ENCODE results near the gene ENPEP. TPM values are rescaled to one million over a fixed set of nuclear protein-coding genes. Genes with fewer than 3 reads are reported as not detected.
"Not testable (repeated sequence)": the region's sequence is repeated elsewhere in the genome, so short reads cannot be mapped to it uniquely, and the experiment has no call there.

Gene ENPEP
- polyA plus RNA-seq, 1 donor (not counting 4 experiments of a cell fraction or from before 2014, with no cell fraction given), result not detected

DNA sequence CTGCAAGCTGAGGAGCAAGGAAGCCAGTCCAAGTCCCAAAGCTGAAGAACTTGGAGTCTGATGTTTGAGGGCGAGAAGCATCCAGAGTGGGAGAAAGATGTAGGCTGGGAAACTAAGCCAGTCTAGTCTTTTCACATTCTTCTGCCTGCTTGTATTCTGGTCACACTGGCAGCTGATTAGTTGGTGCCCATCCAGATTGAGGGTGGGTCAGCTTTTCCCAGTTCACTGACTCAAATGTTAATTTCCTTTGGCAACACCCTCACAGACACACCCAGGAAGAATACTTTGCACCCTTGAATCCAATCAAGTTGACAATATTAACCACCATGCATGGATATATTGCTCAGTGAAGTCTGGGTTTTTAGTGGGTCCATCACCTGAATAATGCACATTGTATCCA is 36.7 kb upstream of the ENPEP start:
- H2AFZ ChIP-seq (ENCODE audit: control insufficient read depth, low read length); H3K36me3 ChIP-seq (ENCODE audit: control insufficient read depth in 2 of 2, extremely low read depth in 1 of 2, insufficient read depth in 2 of 2, low read length in 2 of 2); H3K4me3 ChIP-seq (ENCODE audit: control insufficient read depth in 2 of 3, extremely low read depth in 1 of 3, insufficient read depth in 2 of 3, low read depth in 1 of 3, low read length in 3 of 3); H3K4me2 ChIP-seq (ENCODE audit: control insufficient read depth, extremely low read depth, insufficient read depth, low read depth, low read length); H4K20me1 ChIP-seq (ENCODE audit: control insufficient read depth, extremely low read depth, insufficient read depth, low read length); dilution Hi-C loops (cut with MboI; ENCODE audit: extremely low pct_ligation_motif_present, low sequenced_read_pairs); H3K27ac ChIP-seq (ENCODE audit: control insufficient read depth, insufficient read depth, low read length); DNase-seq (ENCODE audit: low read depth, low spot score); H3K9ac ChIP-seq (ENCODE audit: control insufficient read depth, extremely low read depth, insufficient read depth, low read length); H3K9me1 ChIP-seq (ENCODE audit: control insufficient read depth, extremely low read depth, insufficient read depth, low read length); H3K79me2 ChIP-seq (ENCODE audit: control insufficient read depth, insufficient read depth, low read length); FAIRE-seq; H3K4me1 ChIP-seq (ENCODE audit: control insufficient read depth, extremely low read depth, insufficient read depth, low read length); H3K27me3 ChIP-seq (ENCODE audit: control insufficient read depth, extremely low read depth, insufficient read depth, low read length); H3K9me3 ChIP-seq (ENCODE audit: control insufficient read depth, low read depth, low read length): not testable (repeated sequence)

DNA sequence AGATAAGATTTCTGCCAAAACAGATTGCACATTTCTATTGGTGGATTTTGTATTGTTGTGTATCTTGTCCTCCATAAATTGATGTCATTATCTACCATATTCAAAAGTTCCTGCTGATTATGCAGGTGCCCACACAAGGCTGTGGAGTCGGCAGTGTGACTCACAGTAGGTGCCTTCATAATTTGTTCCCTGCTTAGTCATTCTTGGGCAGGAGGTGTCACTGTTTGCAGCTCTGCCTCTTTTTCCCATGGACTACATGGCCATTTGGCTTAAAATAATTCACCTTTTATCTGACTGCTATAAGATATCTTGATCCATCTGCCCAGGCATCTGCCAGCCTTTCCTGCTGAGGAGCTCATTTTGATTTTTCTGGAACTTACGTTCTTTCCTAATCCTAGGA is 33.6 kb upstream of the ENPEP start:
- Histone ChIP-seq H3K27ac (ENCODE audit: control insufficient read depth, insufficient read depth, low read length) (no peak overlapping the region), H3K9ac (ENCODE audit: control insufficient read depth, extremely low read depth, insufficient read depth, low read length) (no peak overlapping the region), H4K20me1 (ENCODE audit: control insufficient read depth, extremely low read depth, insufficient read depth, low read length) (no peaks in the 10 kb centered on the region), H3K79me2 (ENCODE audit: control insufficient read depth, insufficient read depth, low read length) (no peaks in the 10 kb centered on the region), H3K9me1 (ENCODE audit: control insufficient read depth, extremely low read depth, insufficient read depth, low read length) (no peaks in the 10 kb centered on the region), H2AFZ (ENCODE audit: control insufficient read depth, low read length) (no peak overlapping the region), H3K9me3 (ENCODE audit: control insufficient read depth, low read depth, low read length) (no peaks in the 10 kb centered on the region), H3K27me3 (ENCODE audit: control insufficient read depth, extremely low read depth, insufficient read depth, low read length) (no peaks in the 10 kb centered on the region), H3K4me1 (ENCODE audit: control insufficient read depth, extremely low read depth, insufficient read depth, low read length) (no peaks in the 10 kb centered on the region), H3K4me3 (ENCODE audit: control insufficient read depth in 2 of 3, extremely low read depth in 1 of 3, insufficient read depth in 2 of 3, low read depth in 1 of 3, low read length in 3 of 3) (no peak overlapping the region), H3K36me3 (ENCODE audit: control insufficient read depth in 2 of 2, extremely low read depth in 1 of 2, insufficient read depth in 2 of 2, low read length in 2 of 2) (no peaks in the 10 kb centered on the region), H3K4me2 (ENCODE audit: control insufficient read depth, extremely low read depth, insufficient read depth, low read depth, low read length) (no peak overlapping the region)
- DNase-seq (ENCODE audit: low read depth, low spot score) (no peak), FAIRE-seq (no peak)
- dilution Hi-C loops (cut with MboI; ENCODE audit: extremely low pct_ligation_motif_present, low sequenced_read_pairs), result no loop called here
- TF ChIP-seq CTCF (optimal IDR thresholded peaks at IDR 0.05 in 1 of 3, IDR thresholded peaks at IDR 0.05 in 1 of 3, conservative IDR thresholded peaks at IDR 0.05 in 1 of 3; ENCODE audit: extremely low read depth in 1 of 3, insufficient read depth in 2 of 3, low read length in 3 of 3), result no peak
- no peak for TF ChIP-seq EZH2 (IDR thresholded peaks at IDR 0.05; ENCODE audit: low read length)

DNA sequence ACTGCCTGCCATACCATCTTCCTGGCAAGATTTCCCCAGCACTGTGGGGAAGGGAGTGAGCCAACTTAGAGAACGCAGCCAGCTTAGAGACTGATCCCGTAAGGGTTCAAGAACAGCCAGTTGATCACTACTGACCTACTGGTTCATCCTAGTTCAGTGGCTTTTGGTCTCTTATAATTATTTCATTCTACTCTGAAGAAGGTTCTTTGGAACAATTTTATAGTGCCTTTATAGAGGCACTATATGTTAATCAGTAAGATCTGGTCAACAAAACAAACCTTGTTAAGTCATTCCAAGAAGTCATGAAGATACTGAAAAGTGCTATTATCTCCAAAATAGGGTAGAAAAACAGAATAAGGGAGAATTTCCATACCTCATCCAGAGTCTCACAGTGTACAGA is 33.2 kb upstream of the ENPEP start:
- dilution Hi-C loops (cut with MboI; ENCODE audit: extremely low pct_ligation_motif_present, low sequenced_read_pairs), result no loop called here
- Histone ChIP-seq H2AFZ (ENCODE audit: control insufficient read depth, low read length) (no peak overlapping the region), H4K20me1 (ENCODE audit: control insufficient read depth, extremely low read depth, insufficient read depth, low read length) (no peaks in the 10 kb centered on the region), H3K9me3 (ENCODE audit: control insufficient read depth, low read depth, low read length) (no peaks in the 10 kb centered on the region), H3K27ac (ENCODE audit: control insufficient read depth, insufficient read depth, low read length) (no peak overlapping the region), H3K4me2 (ENCODE audit: control insufficient read depth, extremely low read depth, insufficient read depth, low read depth, low read length) (no peak overlapping the region), H3K9ac (ENCODE audit: control insufficient read depth, extremely low read depth, insufficient read depth, low read length) (no peak overlapping the region), H3K27me3 (ENCODE audit: control insufficient read depth, extremely low read depth, insufficient read depth, low read length) (no peaks in the 10 kb centered on the region), H3K79me2 (ENCODE audit: control insufficient read depth, insufficient read depth, low read length) (no peaks in the 10 kb centered on the region), H3K9me1 (ENCODE audit: control insufficient read depth, extremely low read depth, insufficient read depth, low read length) (no peaks in the 10 kb centered on the region), H3K4me3 (ENCODE audit: control insufficient read depth in 2 of 3, extremely low read depth in 1 of 3, insufficient read depth in 2 of 3, low read depth in 1 of 3, low read length in 3 of 3) (no peak overlapping the region), H3K4me1 (ENCODE audit: control insufficient read depth, extremely low read depth, insufficient read depth, low read length) (no peaks in the 10 kb centered on the region), H3K36me3 (ENCODE audit: control insufficient read depth in 2 of 2, extremely low read depth in 1 of 2, insufficient read depth in 2 of 2, low read length in 2 of 2) (no peaks in the 10 kb centered on the region)
- TF ChIP-seq CTCF (optimal IDR thresholded peaks at IDR 0.05 in 1 of 3, IDR thresholded peaks at IDR 0.05 in 1 of 3, conservative IDR thresholded peaks at IDR 0.05 in 1 of 3; ENCODE audit: extremely low read depth in 1 of 3, insufficient read depth in 2 of 3, low read length in 3 of 3) (no peak), EZH2 (IDR thresholded peaks at IDR 0.05; ENCODE audit: low read length) (no peak)
- no peak for DNase-seq (ENCODE audit: low read depth, low spot score)
- no peak for FAIRE-seq
